Prostate gland (tissue), 2 donors: ENCODE measurements around the gene ABCG1.

Experiments
- POLR2A ChIP-seq: fragments of 450-650 bp; IDR thresholded peaks from one replicate; pipeline ENCODE4 v1.6.1; 2016; ENCODE audit warnings: antibody characterized with exemption, mild to moderate bottlenecking
- TF ChIP-seq, protein P1 (sequence below), 4 experiments: fragments of 200-600 bp in 2 of 4; fragments of 450-650 bp in 2 of 4; sonication (generic) in 2 of 4; IDR thresholded peaks; 1 replicate in 3 of 4; 2 replicates in 1 of 4; pipeline ENCODE4 v1.5.1; 2016 to 2019; ENCODE audit warnings: antibody characterized with exemption in 4 of 4, mild to moderate bottlenecking in 2 of 4, moderate library complexity in 2 of 4

DNA sequence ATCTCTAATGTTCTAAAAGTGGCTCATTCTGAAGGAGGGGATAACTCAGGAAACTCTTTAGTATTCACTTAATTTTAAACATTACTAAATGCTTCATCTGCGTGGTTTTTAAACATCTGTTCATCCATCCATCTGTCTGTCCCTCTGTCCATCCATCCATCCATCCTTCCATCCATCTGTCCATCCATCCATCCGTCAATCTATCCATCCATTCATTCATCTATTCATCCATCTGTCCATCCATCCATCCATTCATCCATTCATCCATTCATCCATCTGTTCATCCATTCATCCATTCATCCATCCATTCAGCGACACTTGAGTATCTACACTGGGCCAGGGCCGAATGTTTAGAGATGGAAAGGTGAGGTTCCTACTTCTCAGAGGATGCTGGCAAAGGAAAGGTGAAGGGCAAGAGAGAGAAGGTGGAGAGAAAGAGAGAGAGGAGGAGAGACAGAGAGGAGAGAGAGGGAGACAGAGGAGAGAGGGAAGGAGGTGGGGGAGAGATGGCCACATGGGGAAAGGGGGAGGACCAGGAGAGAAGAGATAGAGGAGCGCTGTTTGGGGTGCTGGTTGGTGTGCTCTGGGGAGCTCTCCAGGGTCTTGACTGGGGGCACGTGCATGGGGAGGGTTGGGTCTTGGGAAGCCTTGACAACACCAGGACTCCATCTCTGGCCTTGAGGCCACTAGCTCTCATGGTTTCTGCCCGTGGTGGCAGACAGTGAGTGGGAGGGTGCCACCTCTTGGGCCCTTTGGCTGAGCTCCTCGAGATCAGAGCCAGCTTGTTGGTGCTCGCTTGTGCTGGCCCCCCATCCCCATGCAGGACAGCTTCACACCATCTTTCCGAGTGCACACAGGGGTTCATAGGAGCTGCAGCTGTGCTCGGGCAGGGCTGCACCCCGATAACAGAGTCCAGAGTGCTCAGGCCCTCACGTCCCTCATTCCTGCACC lies 45.6 kb downstream of the ABCG1 start:
- TF ChIP-seq, protein P1, sequence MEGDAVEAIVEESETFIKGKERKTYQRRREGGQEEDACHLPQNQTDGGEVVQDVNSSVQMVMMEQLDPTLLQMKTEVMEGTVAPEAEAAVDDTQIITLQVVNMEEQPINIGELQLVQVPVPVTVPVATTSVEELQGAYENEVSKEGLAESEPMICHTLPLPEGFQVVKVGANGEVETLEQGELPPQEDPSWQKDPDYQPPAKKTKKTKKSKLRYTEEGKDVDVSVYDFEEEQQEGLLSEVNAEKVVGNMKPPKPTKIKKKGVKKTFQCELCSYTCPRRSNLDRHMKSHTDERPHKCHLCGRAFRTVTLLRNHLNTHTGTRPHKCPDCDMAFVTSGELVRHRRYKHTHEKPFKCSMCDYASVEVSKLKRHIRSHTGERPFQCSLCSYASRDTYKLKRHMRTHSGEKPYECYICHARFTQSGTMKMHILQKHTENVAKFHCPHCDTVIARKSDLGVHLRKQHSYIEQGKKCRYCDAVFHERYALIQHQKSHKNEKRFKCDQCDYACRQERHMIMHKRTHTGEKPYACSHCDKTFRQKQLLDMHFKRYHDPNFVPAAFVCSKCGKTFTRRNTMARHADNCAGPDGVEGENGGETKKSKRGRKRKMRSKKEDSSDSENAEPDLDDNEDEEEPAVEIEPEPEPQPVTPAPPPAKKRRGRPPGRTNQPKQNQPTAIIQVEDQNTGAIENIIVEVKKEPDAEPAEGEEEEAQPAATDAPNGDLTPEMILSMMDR (IDR thresholded peaks at IDR 0.05): no peak
- TF ChIP-seq POLR2A: no peak
